ENCODE results near the gene MUC21. TPM values are rescaled to one million over a fixed set of nuclear protein-coding genes. Genes with fewer than 3 reads are reported as not detected.

MUC21 gene
- not detected in 2 replicates for total RNA-seq

DNA sequence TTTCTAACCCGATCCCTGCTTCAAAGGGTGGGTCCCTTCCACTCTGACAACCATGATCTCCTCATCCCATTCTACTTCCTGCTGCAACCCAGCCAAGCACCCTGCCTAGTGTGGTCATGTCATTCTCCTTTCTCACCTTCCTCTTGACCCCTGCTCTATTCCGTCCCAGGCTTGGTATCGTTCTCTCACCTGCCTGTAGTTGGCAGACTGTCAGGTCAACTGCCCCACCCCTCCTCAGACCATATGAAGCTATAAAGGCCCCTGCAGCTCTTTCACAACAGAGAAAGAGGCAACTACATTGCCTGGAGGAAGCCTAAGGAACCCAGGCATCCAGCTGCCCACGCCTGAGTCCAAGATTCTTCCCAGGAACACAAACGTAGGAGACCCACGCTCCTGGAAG is at the start of gene MUC21:
TSS of gene MUC21 (plus strand) at position 280 of the 400 bp plus-strand sequence. CDS start 241 bp downstream, outside the sequence.

DNA sequence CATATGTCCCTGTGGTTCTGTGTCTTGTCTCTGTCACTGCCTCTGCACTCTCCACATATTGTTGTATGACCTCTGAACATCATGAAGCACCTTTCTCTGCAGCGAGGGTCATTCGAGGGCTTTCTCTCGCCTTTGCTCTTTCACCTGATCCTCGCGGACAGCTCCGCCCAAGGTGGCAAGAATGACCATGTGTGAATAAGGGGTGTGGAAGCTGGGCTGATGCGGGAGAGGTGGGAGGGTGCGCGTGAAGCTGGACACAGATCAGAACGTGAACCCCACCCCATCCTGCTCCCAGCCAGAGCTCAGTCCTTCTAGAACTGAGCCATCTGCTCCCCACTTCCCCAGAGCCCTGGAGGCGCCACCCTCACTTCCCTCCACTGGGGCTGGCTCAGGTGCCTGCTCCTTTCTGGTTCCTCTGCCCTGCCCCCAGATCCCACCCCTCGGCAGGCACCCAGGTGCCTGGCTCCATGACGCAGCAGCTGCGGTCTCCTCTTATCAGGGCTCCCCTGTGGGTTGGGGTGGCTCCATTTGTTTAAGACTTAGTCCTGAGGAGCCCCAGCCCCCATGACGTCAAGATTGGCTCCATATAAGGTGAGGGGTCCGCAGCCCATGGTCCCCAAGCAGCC is 43.0 kb upstream of the MUC21 start, which contains the start of gene MUCL3:
TSS of gene MUCL3 (plus strand) at position 613 of the 626 bp plus-strand sequence. CDS start 27 bp downstream, outside the sequence.

DNA sequence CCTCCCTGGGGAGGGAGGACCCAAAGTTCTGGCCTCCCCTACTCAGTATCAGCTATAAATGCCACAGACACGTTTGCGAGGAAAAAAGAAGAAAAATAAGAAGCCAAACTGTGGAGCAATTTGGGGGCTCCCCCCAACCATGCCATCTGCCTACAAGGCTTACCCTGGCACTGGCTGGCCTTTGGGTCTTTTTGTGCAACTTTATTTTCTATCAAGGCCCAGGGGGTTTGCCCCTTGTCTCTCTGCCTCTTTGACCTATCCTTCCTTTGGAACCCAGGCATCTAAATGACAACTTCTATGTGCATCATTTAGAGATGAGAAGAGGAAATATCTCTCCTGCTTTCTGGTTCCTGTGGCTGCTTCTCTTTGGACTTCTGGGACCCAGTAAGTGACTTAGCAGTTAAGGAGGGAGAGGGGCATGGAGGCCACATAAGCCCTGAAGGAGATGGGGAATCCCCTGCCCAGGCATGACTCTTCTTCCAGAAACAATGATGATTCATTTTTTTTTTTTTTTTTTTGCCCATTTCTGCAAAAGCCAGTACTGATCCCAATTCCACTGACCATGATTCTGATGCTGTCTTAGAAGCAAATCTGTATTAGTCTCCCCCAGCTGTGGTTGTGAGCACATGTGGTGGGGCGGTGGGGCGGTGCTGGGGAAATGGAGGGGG is 27.0 kb downstream of the MUC21 start, which contains the start of gene MUC22:
TSS of gene MUC22 (plus strand) at position 82 of the 668 bp plus-strand sequence. CDS start at position 315, 233 bp downstream.

Other genes with a start within 250 kb of the MUC21 start
- gene FLOT1, start 241.0 kb upstream of the MUC21 start, total RNA-seq: 72.2 and 90.1 TPM in 2 replicates
- 95.7 and 164 TPM in 2 replicates for gene IER3, start 239.2 kb upstream of the MUC21 start, total RNA-seq
- gene DDR1, start 99.2 kb upstream of the MUC21 start, total RNA-seq: 30.9 and 56.6 TPM in 2 replicates
- gene GTF2H4, start 75.5 kb upstream of the MUC21 start, total RNA-seq: 12.5 and 16.1 TPM in 2 replicates
- gene VARS2, start 69.5 kb upstream of the MUC21 start, total RNA-seq: 11.6 and 26.8 TPM in 2 replicates
- not detected in 2 replicates for gene SFTA2, start 51.5 kb upstream of the MUC21 start, total RNA-seq
- gene MUCL3, start 42.7 kb upstream of the MUC21 start, total RNA-seq: not detected in 2 replicates
- not detected in 2 replicates for gene MUC22, start 26.8 kb downstream of the MUC21 start, total RNA-seq
- gene C6orf15, start 128.9 kb downstream of the MUC21 start, total RNA-seq: not detected in 2 replicates
- gene PSORS1C1, start 131.1 kb downstream of the MUC21 start, total RNA-seq: 0.89 and 1.6 TPM in 2 replicates
- not detected in 2 replicates for gene CDSN, start 136.7 kb downstream of the MUC21 start, total RNA-seq
- gene PSORS1C2, start 155.3 kb downstream of the MUC21 start, total RNA-seq: not detected in 2 replicates
- 9.9 and 11.3 TPM in 2 replicates for gene CCHCR1, start 174.1 kb downstream of the MUC21 start, total RNA-seq
- gene TCF19, start 174.9 kb downstream of the MUC21 start, total RNA-seq: 1.5 and 8.6 TPM in 2 replicates
- 0.30 and 0.51 TPM in 2 replicates for gene POU5F1, start 187.0 kb downstream of the MUC21 start, total RNA-seq